GM10248 (cell line): ENCODE results near the gene ASCC3.
A peak's percentile ranks its signal among the peaks of the same experiment; 100 is the strongest.

Experiments
- CTCF ChIA-PET: fragments of 300-600 bp; sonication (Branson Sonifier 250); formaldehyde crosslinking; extraction: SDS; loops from one replicate; lab custom pipeline; 2021; ENCODE audit warnings: antibody characterized with exemption; lab: Yijun Ruan, JAX
- POLR2A ChIA-PET: fragments of 350-650 bp; sonication (Branson Sonifier 250); formaldehyde crosslinking; extraction: SDS; loops from one replicate; lab custom pipeline; 2020; ENCODE audit warnings: antibody characterized with exemption; lab: Yijun Ruan, JAX
- DNase-seq: peaks from one replicate; pipeline ENCODE4 v3.0.0; 2012; ENCODE audit errors: extremely low spot score
- CTCF ChIP-seq: IDR thresholded peaks from 2 replicates; pipeline ENCODE4 v1.5.1; 2012; ENCODE audit warnings: mild to moderate bottlenecking, low read depth; ENCODE audit errors: extremely low read depth, missing control alignments, control extremely low read depth

ASCC3 gene, protein sequence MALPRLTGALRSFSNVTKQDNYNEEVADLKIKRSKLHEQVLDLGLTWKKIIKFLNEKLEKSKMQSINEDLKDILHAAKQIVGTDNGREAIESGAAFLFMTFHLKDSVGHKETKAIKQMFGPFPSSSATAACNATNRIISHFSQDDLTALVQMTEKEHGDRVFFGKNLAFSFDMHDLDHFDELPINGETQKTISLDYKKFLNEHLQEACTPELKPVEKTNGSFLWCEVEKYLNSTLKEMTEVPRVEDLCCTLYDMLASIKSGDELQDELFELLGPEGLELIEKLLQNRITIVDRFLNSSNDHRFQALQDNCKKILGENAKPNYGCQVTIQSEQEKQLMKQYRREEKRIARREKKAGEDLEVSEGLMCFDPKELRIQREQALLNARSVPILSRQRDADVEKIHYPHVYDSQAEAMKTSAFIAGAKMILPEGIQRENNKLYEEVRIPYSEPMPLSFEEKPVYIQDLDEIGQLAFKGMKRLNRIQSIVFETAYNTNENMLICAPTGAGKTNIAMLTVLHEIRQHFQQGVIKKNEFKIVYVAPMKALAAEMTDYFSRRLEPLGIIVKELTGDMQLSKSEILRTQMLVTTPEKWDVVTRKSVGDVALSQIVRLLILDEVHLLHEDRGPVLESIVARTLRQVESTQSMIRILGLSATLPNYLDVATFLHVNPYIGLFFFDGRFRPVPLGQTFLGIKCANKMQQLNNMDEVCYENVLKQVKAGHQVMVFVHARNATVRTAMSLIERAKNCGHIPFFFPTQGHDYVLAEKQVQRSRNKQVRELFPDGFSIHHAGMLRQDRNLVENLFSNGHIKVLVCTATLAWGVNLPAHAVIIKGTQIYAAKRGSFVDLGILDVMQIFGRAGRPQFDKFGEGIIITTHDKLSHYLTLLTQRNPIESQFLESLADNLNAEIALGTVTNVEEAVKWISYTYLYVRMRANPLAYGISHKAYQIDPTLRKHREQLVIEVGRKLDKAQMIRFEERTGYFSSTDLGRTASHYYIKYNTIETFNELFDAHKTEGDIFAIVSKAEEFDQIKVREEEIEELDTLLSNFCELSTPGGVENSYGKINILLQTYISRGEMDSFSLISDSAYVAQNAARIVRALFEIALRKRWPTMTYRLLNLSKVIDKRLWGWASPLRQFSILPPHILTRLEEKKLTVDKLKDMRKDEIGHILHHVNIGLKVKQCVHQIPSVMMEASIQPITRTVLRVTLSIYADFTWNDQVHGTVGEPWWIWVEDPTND (N-terminal part only)

GRCh38 chr6:100880853-100881706 is at the start of gene ASCC3:
ASCC3 (minus strand) TSS chr6:100881329; CDS start chr6:100867997, 13,332 bp downstream.
- TF ChIP-seq CTCF = no peak
- ChIA-PET POLR2A (no interaction called here), CTCF (interaction anchor here (1.1 to 1.3 kb wide), 2 partner anchors 112 to 764 kb away, joined by 3 read pairs; no protein-coding TSS in a partner anchor)
- peak; percentile 91 for DNase-seq

DNA sequence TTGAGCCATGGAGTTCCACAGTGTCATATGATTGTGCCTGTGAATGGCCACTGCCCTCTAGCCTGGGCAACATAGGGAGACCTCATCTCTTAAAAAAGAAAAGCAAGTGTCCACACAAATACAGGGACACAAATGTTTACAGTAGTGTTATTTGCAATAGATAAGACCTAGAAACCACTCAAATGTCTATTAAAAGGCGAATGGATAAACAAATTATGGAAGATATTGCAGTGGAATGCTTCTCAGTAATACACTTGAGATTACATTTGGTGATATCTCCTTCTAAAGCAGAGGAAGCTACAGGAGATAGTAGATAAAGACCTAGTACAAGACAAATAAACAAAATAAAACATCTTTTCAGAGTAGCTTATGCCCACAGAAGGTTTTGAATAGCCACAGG is 44.6 kb upstream of the ASCC3 start:
- ChIA-PET CTCF (no interaction called here), POLR2A (no interaction called here)
- no peak for TF ChIP-seq CTCF
- DNase-seq = no peak

DNA sequence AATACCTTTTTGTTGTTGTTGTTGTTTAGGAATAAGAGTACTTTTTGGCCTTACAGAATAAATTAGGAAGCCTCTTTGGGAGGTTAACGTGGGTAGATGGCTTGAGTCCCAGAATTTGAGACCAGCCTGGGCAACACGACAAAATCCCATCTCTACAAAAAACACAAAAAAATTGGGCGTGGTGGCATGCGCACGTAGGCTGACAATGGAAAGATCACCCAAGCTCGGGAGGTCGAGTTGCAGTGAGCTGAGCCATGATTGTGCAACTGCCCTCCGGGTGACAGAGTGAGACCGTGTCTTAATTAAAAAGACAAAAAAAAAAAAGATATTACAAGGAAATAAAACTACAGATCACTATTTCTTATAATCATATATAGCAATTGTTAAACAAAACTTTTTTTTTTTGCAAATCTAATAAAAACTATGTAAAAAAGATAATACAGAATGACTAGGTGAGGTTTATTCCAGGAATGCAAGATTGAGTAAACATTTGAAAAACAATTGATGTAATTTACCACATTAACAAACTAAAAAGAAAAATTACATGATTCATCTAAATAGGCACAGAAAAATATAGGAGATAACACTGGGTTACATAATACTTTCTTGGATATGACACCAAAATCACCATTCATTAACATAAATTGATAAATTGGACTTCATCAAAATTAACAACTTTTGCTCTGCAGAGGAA is 43.6 kb upstream of the ASCC3 start:
- CTCF ChIA-PET = interaction anchor here (1.4 kb wide), 1 partner anchor 22 kb away, joined by 3 read pairs; no protein-coding TSS in a partner anchor
- DNase-seq = no peak
- TF ChIP-seq CTCF = no peak
- POLR2A ChIA-PET = no interaction called here

DNA sequence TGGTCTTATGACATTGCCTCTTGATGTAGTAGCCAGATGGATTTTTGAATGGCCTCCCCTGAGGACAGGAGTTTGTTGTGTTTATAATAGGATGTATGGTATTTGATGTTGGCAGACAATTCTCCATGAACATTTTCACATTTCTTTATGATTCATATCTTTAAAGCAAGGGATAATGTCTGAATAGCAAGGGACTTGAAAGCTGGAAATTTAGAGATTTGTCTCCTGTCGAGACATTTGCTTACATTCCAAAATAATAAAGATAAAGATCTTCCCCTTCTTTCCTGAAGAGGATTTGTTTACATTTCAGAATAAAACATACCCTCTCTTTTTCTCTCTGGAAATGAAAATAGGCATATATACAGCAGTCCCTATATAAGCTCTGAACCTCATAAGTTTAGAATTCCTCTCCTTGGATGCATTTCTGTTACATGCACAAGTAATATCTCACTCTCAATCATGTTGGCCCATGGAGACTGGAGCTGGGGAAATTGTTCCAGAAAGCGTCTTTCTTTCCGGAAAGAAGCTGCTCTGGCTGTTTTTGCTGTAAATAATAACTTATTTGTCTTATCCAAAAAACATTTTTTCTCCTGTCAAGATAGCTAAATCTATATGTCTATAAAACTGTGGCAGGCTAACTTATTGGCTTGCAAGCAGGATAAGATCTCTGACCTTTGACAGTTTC is 42.5 kb upstream of the ASCC3 start:
- POLR2A ChIA-PET = no interaction called here
- TF ChIP-seq CTCF = no peak
- no peak for DNase-seq
- CTCF ChIA-PET = interaction anchor here (1.4 kb wide), 1 partner anchor 21 kb away, joined by 3 read pairs; no protein-coding TSS in a partner anchor

- ChIA-PET CTCF (no interaction called here), POLR2A (no interaction called here)
- no peak for TF ChIP-seq CTCF
- no peak for DNase-seq
These were observed 39.0 kb upstream of the ASCC3 start for GRCh38 chr6:100920028-100920605.
